T-cell (primary cell): Measurements from ENCODE around the gene CPNE8. TPM values are rescaled to one million over a fixed set of nuclear protein-coding genes. Genes with fewer than 3 reads are reported as not detected.
"Not testable (repeated sequence)": the region's sequence is repeated elsewhere in the genome, so short reads cannot be mapped to it uniquely, and the experiment has no call there.

Experiments used
- ATAC-seq, 4 experiments: fragments of 200-7000 bp in 3 of 4; fragments of 150-1000 bp in 1 of 4; cut with Tn5 transposase; replicated peaks in 1 of 4; 1 replicate in 3 of 4; 2 replicates in 1 of 4; pipeline ENCODE4 v1.10.0; 2021; ENCODE audit warnings: moderate library complexity in 3 of 4, mild to moderate bottlenecking in 2 of 4, moderate number of reproducible peaks in 1 of 4
- CTCF ChIA-PET, 2 donors: fragments of 300-600 bp; sonication (Branson Sonifier 250); formaldehyde crosslinking; loops; one replicate each; lab custom pipeline; 2022; ENCODE audit warnings: antibody characterized with exemption in 2 of 2; lab: Charles Lee
- POLR2A ChIA-PET, 2 donors: fragments of 300-600 bp; sonication (Branson Sonifier 250); formaldehyde crosslinking; loops; one replicate each; lab custom pipeline; 2022; ENCODE audit warnings: antibody characterized with exemption in 2 of 2; lab: Charles Lee
- DNase-seq, 35 experiments: peaks; one replicate each; pipeline versions ENCODE4 v3.0.0 to v3.0.0-alpha.2; 2013 to 2023
- H3K27ac ChIP-seq: one replicate; pipeline ENCODE4 v1.5.1; 2013; ENCODE audit warnings: low read length
- H3K27me3 ChIP-seq, 2 experiments: replicated peaks in 1 of 2; 1 replicate in 1 of 2; 2 replicates in 1 of 2; pipeline versions ENCODE4 v1.6.1 to v1.7.0; 2013; ENCODE audit warnings: low read length in 1 of 2, mixed read lengths in 1 of 2; ENCODE audit not compliant: control insufficient read depth in 2 of 2, insufficient read depth in 2 of 2; ENCODE audit errors: extremely low read depth in 1 of 2
- H3K36me3 ChIP-seq, 2 donors: 1 replicate in 1 of 2; 2 replicates in 1 of 2; pipeline versions ENCODE4 v1.6.1 to v1.7.0; 2013; ENCODE audit warnings: low read length in 1 of 2; ENCODE audit not compliant: control insufficient read depth in 2 of 2, insufficient read depth in 1 of 2; ENCODE audit errors: extremely low read depth in 1 of 2
- H3K4me1 ChIP-seq, 2 experiments: 1 replicate in 1 of 2; 2 replicates in 1 of 2; pipeline versions ENCODE4 v1.6.1 to v1.7.0; 2013; ENCODE audit warnings: low read length in 2 of 2, mixed read lengths in 1 of 2; ENCODE audit not compliant: insufficient read depth in 2 of 2, control insufficient read depth in 1 of 2; ENCODE audit errors: extremely low read depth in 1 of 2
- H3K4me3 ChIP-seq, 2 donors: 1 replicate in 1 of 2; 2 replicates in 1 of 2; pipeline versions ENCODE4 v1.5.1 to v1.7.0; 2013; ENCODE audit warnings: mild to moderate bottlenecking in 2 of 2, low read length in 1 of 2, moderate library complexity in 1 of 2; ENCODE audit not compliant: control insufficient read depth in 1 of 2; ENCODE audit errors: extremely low read depth in 1 of 2
- H3K9me3 ChIP-seq: 2 replicates; pipeline ENCODE4 v1.7.0; 2013
- H3K27ac Mint-ChIP-seq, 2 donors: one replicate each; pipeline ENCODE4 v1.8.0; 2020 to 2021; ENCODE audit warnings: mild to moderate bottlenecking in 2 of 2, mixed read lengths in 2 of 2
- H3K27me3 Mint-ChIP-seq, 2 donors: one replicate each; pipeline ENCODE4 v1.8.0; 2021 to 2022; ENCODE audit warnings: mixed read lengths in 2 of 2
- H3K36me3 Mint-ChIP-seq: one replicate; pipeline ENCODE4 v1.8.0; 2021; ENCODE audit warnings: mixed read lengths
- H3K4me1 Mint-ChIP-seq, 3 donors: one replicate each; pipeline ENCODE4 v1.8.0; 2020 to 2022; ENCODE audit warnings: mixed read lengths in 3 of 3, mild to moderate bottlenecking in 1 of 3
- H3K4me3 Mint-ChIP-seq, 3 donors: one replicate each; pipeline ENCODE4 v1.8.0; 2020 to 2022; ENCODE audit warnings: mild to moderate bottlenecking in 3 of 3, mixed read lengths in 3 of 3, moderate library complexity in 3 of 3
- H3K9me3 Mint-ChIP-seq, 3 donors: one replicate each; pipeline ENCODE4 v1.8.0; 2020 to 2022; ENCODE audit warnings: mixed read lengths in 3 of 3
- WGBS: methylation state at CpG from one replicate; pipeline ENCODE4 v1.1.5; 2013; ENCODE audit warnings: missing lambda C conversion rate; ENCODE audit not compliant: insufficient coverage; 5-methylcytosine and 5-hydroxymethylcytosine counted together
- total RNA-seq, 35 experiments: library from RNA in 6 of 35; stranded (reverse) in 6 of 35; fragments of 120-200 nt in 1 of 35; gene quantifications; one replicate each; pipeline versions ENCODE4 v1.2.1 to v1.2.4 and lab custom pipeline; 2013 to 2026

The CPNE8 gene
- total RNA-seq, 5 donors from 2014 or later (not counting 1 experiment from before 2014, with no cell fraction given) = 1.8 to 6.1 (median 2.3) TPM

DNA sequence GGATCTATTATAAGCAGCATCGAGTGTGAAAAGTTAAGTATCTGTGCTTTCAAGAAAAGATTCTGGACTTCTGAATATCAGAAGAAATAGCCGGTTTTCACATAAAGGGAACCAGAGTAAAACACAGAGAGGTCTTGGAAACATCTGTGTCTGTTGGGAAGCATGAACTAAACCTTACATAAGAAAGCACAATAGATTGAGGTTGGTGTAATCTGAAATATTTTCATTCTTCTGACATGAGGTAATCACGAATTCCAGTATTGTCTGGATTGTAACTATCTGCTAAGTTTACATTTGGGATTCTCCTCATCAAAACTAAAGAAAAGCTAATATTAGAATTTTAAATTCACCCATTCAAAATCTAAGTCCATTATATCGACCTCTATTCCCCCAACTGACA lies 161.3 kb downstream of the CPNE8 start:
- DNase-seq = no peak
- ATAC-seq = no peak
- Histone ChIP-seq H3K36me3 (no peaks in the 10 kb centered on the region), H3K27ac (no peak overlapping the region), H3K27me3 (no peaks in the 10 kb centered on the region), H3K9me3 (no peaks in the 10 kb centered on the region), H3K4me1 (no peaks in the 10 kb centered on the region), H3K4me3 (no peak overlapping the region)
- Mint-ChIP-seq H3K36me3 (peaks cover under 1% of the 10 kb centered on the region), H3K27ac (no peak overlapping the region), H3K27me3 (no peaks in the 10 kb centered on the region), H3K4me3 (no peak overlapping the region), H3K9me3 (peaks cover 0 to 7% (median under 1%) of the 10 kb centered on the region in 3 donors), H3K4me1 (no peaks in the 10 kb centered on the region)
- CTCF ChIA-PET = no interaction called here
- POLR2A ChIA-PET = no interaction called here
- WGBS = 70% methylated on average over 2 of the region's 4 CpGs

DNA sequence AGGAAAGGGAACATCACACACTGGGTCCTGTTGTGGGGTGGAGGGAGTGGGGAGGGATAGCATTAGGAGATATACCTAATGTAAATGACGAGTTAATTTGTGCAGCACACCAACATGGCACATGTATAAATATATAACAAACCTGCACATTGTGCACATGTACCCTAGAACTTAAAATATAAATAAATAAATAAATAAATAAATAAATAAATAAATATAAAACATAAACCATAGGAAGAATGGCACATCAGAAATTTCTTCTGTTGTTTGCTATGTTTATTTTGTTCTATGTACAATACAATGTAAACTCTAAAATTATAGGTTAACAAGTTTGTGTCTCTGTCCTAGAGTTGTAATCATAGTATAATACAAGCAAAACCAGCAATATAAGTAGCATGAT lies 162.9 kb downstream of the CPNE8 start:
- H3K4me1 ChIP-seq, H3K27me3 ChIP-seq, H3K9me3 ChIP-seq, DNase-seq, H3K4me3 Mint-ChIP-seq, H3K4me1 Mint-ChIP-seq, H3K27ac ChIP-seq, POLR2A ChIA-PET, H3K27me3 Mint-ChIP-seq, ATAC-seq, H3K4me3 ChIP-seq, H3K36me3 ChIP-seq, H3K9me3 Mint-ChIP-seq, CTCF ChIA-PET, H3K27ac Mint-ChIP-seq, H3K36me3 Mint-ChIP-seq: not testable (repeated sequence)
- WGBS = no CpG with 5 or more reads among the region's 1 CpG

DNA sequence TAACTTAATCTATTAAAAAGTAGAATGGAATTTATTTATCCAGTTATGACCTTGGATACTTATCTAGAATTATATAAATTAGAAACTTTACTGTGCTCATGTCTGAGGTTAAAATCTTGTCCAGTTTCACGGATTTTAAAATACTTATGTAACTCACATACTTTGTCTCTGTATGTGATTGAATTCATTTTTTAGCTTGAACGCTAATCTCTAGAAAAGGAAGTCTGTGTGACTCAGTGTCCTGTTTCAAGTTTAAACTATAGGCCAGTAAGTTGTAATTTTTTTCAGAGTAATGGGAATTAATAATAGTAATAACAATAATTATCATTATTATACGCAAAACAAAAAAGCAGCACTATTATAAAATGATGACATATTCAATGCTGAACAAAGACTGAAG lies 168.6 kb downstream of the CPNE8 start:
- Mint-ChIP-seq H3K4me3 (no peak overlapping the region), H3K36me3 (no peaks in the 10 kb centered on the region), H3K9me3 (no peaks in the 10 kb centered on the region), H3K4me1 (no peaks in the 10 kb centered on the region), H3K27ac (no peak overlapping the region), H3K27me3 (no peaks in the 10 kb centered on the region)
- no peaks in the 10 kb centered on the region for H3K36me3 ChIP-seq
- WGBS = no CpG with 5 or more reads among the region's 3 CpGs
- H3K27ac ChIP-seq = no peak overlapping the region
- no peaks in the 10 kb centered on the region for H3K4me1 ChIP-seq
- no peaks in the 10 kb centered on the region for H3K27me3 ChIP-seq
- H3K4me3 ChIP-seq = no peak overlapping the region
- no peaks in the 10 kb centered on the region for H3K9me3 ChIP-seq
- ATAC-seq (no peak), DNase-seq (no peak)
- CTCF ChIA-PET = no interaction called here
- POLR2A ChIA-PET = no interaction called here

DNA sequence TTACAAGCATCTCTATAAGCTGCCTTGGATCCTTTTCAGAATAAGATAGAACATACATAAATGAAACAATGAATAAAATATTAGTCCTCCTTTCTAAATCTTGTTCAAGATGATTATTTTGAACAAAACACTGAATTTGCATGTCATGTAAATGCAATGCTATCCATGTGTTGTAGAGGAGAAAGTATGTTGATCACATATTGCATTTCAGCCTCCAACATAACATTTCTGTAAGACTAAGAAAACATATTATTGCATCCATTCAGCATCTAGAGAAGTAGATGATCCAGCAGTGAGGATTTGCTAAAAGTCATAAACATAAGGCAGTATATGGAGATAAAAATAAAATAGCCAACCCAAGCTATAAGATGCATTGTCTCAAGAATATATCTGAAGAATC lies 172.6 kb downstream of the CPNE8 start:
- no peak for DNase-seq
- Histone ChIP-seq H3K27me3 (no peaks in the 10 kb centered on the region), H3K4me3 (no peak overlapping the region), H3K27ac (no peak overlapping the region), H3K4me1 (no peaks in the 10 kb centered on the region), H3K9me3 (no peaks in the 10 kb centered on the region), H3K36me3 (no peaks in the 10 kb centered on the region)
- peaks cover 2% of the 10 kb centered on the region for H3K36me3 Mint-ChIP-seq
- H3K27me3 Mint-ChIP-seq = no peaks in the 10 kb centered on the region
- H3K9me3 Mint-ChIP-seq = no peaks in the 10 kb centered on the region
- H3K4me1 Mint-ChIP-seq = no peaks in the 10 kb centered on the region
- ChIA-PET POLR2A (no interaction called here), CTCF (no interaction called here)
- H3K4me3 Mint-ChIP-seq = no peak overlapping the region
- ATAC-seq = no peak
- no peak overlapping the region for H3K27ac Mint-ChIP-seq

DNA sequence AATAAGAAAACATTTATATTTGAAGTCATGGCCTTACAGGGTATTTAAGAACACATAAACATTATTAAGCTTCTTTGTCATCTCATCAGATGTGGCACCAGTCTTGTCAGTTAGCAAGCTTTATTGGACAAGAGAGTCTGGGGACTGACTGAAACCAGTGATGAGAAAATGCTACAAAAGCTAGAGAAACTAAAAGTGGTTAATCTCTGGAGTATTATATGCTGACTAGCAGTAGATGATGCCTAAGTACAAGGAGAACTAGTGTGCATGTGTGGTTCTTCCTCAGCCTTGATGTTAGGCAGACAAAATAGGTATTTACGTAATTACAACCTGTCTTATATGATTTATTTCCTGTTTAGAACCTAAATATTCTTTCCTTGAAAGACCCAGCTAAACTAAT lies 176.5 kb downstream of the CPNE8 start:
- Histone ChIP-seq H3K36me3 (no peaks in the 10 kb centered on the region), H3K4me3 (no peak overlapping the region), H3K4me1 (no peaks in the 10 kb centered on the region), H3K27ac (no peak overlapping the region), H3K9me3 (no peaks in the 10 kb centered on the region), H3K27me3 (no peaks in the 10 kb centered on the region)
- Mint-ChIP-seq H3K27me3 (no peaks in the 10 kb centered on the region), H3K4me3 (no peak overlapping the region), H3K27ac (no peak overlapping the region), H3K4me1 (no peaks in the 10 kb centered on the region), H3K9me3 (no peaks in the 10 kb centered on the region), H3K36me3 (peaks cover 6% of the 10 kb centered on the region)
- ChIA-PET CTCF (interaction anchor here in 1 of 2 donors (0.6 kb wide), 2 partner anchors 11 to 124 kb away, joined by 3 read pairs; no protein-coding TSS in a partner anchor), POLR2A (no interaction called here)
- no peak for ATAC-seq
- no peak for DNase-seq
- no CpG with 5 or more reads among the region's 1 CpG for WGBS

DNA sequence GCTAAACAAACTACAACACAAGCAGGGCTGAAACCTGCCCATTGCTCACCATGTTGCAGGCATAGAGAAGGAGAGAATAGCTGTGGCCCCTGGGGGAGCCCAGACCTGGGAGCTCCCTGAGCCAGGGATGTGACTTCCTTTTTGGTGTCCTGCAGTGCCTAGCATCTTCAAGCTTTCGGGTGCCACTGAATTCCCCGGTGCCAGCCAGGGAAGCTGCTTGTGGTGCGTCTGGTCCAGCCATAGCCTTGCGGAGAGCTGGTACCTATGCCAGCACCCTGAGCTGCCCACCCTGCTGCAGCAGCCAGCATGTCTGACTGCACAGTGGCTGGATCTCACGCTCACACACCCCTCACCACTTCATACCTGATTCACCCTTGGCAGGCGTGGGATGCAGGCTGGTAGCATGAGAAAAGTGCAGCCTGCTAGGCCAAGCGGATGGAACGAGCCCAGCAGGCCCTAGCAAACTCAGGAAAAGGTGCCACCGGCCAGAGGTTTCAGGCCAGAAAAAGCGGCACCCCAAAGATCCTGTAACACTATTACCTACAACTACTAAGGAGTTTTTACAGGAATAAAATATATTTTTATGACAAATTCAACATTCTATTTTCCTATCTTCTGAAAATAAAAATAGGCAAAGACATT lies 183.7 kb downstream of the CPNE8 start:
- H3K27me3 Mint-ChIP-seq = no peaks in the 10 kb centered on the region
- POLR2A ChIA-PET = no interaction called here
- H3K4me3 ChIP-seq = no peak overlapping the region
- H3K9me3 ChIP-seq = no peaks in the 10 kb centered on the region
- no peak overlapping the region for H3K27ac Mint-ChIP-seq
- WGBS = 87% methylated on average over 7 of the region's 10 CpGs
- H3K27ac ChIP-seq = no peak overlapping the region
- DNase-seq (no peak), ATAC-seq (no peak)
- H3K9me3 Mint-ChIP-seq = peaks cover 0 to 2% (median 1%) of the 10 kb centered on the region in 3 donors
- H3K4me1 ChIP-seq = no peaks in the 10 kb centered on the region
- no peaks in the 10 kb centered on the region for H3K4me1 Mint-ChIP-seq
- H3K36me3 ChIP-seq = peaks cover 0 to 2% of the 10 kb centered on the region in 2 donors
- CTCF ChIA-PET = no interaction called here
- no peak overlapping the region for H3K4me3 Mint-ChIP-seq
- H3K36me3 Mint-ChIP-seq = peaks cover 13% of the 10 kb centered on the region
- no peaks in the 10 kb centered on the region for H3K27me3 ChIP-seq

DNA sequence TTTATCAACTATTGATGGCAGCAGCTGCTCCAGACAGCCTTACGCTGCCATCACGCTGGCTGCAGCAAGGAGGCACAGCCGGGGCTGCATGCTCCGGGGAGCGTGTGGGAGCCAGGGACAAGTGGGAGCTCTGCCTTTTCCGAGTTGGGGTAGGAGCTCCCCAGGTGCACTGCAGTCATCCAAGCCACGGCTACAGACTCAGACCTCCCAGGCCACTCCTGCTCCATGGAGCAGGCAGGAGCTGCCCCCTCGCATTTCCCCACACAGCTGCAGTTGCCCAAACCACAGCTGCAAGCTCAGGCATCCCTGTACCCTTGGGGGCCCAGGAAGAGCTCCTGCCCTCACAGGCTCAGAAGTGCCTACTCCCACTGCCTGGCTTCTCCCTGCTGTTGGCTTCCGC lies 184.7 kb downstream of the CPNE8 start:
- WGBS = 92% methylated on average over 8 of the region's 9 CpGs
- Mint-ChIP-seq H3K9me3 (peaks cover 2 to 10% (median 8%) of the 10 kb centered on the region in 3 donors), H3K27me3 (no peaks in the 10 kb centered on the region), H3K36me3 (peaks cover 16% of the 10 kb centered on the region), H3K27ac (no peak overlapping the region), H3K4me3 (no peak overlapping the region), H3K4me1 (no peaks in the 10 kb centered on the region)
- Histone ChIP-seq H3K27ac (no peak overlapping the region), H3K4me3 (no peak overlapping the region), H3K27me3 (no peaks in the 10 kb centered on the region), H3K9me3 (no peaks in the 10 kb centered on the region), H3K36me3 (peaks cover 0 to 2% of the 10 kb centered on the region in 2 donors), H3K4me1 (no peaks in the 10 kb centered on the region)
- ATAC-seq (no peak), DNase-seq (no peak)
- ChIA-PET POLR2A (no interaction called here), CTCF (interaction anchor here in 1 of 2 donors (0.7 kb wide), 1 partner anchor 93 kb away, joined by 3 read pairs; no protein-coding TSS in a partner anchor)
